Measurements from ENCODE around the gene SLFN13. TPM values are rescaled to one million over a fixed set of nuclear protein-coding genes. Genes with fewer than 3 reads are reported as not detected.
"Not testable (repeated sequence)": the region's sequence is repeated elsewhere in the genome, so short reads cannot be mapped to it uniquely, and the experiment has no call there.

The SLFN13 gene
- total and polyA plus RNA-seq, 2 of the 4 experiments (the other 2 are of a cell fraction): 1.7 to 3.9 TPM

- POLR2A ChIA-PET (ENCODE audit: unreplicated experiment): not testable (repeated sequence)
Measured at GRCh38 chr17:35454035-35454434, 5.5 kb upstream of the SLFN13 start.

More at GRCh38 chr17:35454035-35454434, 5.5 kb upstream of the SLFN13 start:
- H3K4me1 ChIP-seq (ENCODE audit: control insufficient read depth, insufficient read depth, low read length); H3K4me2 ChIP-seq (ENCODE audit: low read depth, low read length); CTCF ChIA-PET; H3K4ac ChIP-seq (ENCODE audit: low read depth, low read length); H2AK9ac ChIP-seq (replicated peaks; ENCODE audit: low read depth, low read length, poor library complexity); H3K9me3 ChIP-seq (ENCODE audit: control insufficient read depth, insufficient read depth, low read length); H3K79me1 ChIP-seq (ENCODE audit: low read depth in 1 of 2, low read length in 2 of 2); dilution Hi-C loops (cut with HindIII; ENCODE audit: low sequenced_read_pairs, unreplicated experiment); H3K14ac ChIP-seq (replicated peaks; ENCODE audit: low read depth, low read length); H2AFZ ChIP-seq (replicated peaks; ENCODE audit: low read length, poor library complexity); DNase-seq; intact Hi-C loops (cut with micrococcal nuclease); H3K23ac ChIP-seq (ENCODE audit: low read depth, low read length); BruUV-seq (replicated peaks); H3K9ac ChIP-seq (ENCODE audit: low read depth, low read length); H2BK15ac ChIP-seq (ENCODE audit: low read depth, low read length); H3K27ac ChIP-seq (ENCODE audit: insufficient read depth, low read length); H2BK20ac ChIP-seq (ENCODE audit: low read depth, low read length); H2BK120ac ChIP-seq (ENCODE audit: low read depth, low read length); H3K18ac ChIP-seq (ENCODE audit: low read depth, low read length); H2AK5ac ChIP-seq (ENCODE audit: low read depth, low read length); ATAC-seq (ENCODE audit: low read depth); H3K36me3 ChIP-seq (ENCODE audit: control insufficient read depth, insufficient read depth, low read length); H4K20me1 ChIP-seq (ENCODE audit: insufficient read depth, low read length); H4K5ac ChIP-seq (ENCODE audit: low read depth, low read length); H4K8ac ChIP-seq (ENCODE audit: low read depth in 2 of 2, low read length in 2 of 2); H3K56ac ChIP-seq (ENCODE audit: extremely low read depth, insufficient read depth, low read length); H4K91ac ChIP-seq (ENCODE audit: insufficient read depth, low read depth, low read length); in situ Hi-C loops (cut with MboI; ENCODE audit: low sequenced_read_pairs); H3K9me1 ChIP-seq (ENCODE audit: insufficient read depth, low read length); H2BK5ac ChIP-seq (ENCODE audit: low read depth, low read length, poor library complexity, severe bottlenecking); H3K4me3 ChIP-seq (ENCODE audit: insufficient read depth, low read depth, low read length): not testable (repeated sequence)
- 73% methylated on average over 2 of the region's 5 CpGs; no CpG with 5 or more reads in 1 of the 2 experiments for WGBS, 2 experiments (ENCODE audit: extremely low coverage in 2 of 2, insufficient read length in 1 of 2)
- peaks cover 18% of the 10 kb centered on the region for H3K27me3 ChIP-seq (ENCODE audit: control insufficient read depth, insufficient read depth, low read length)
- peak; percentile 30; the same call in 1 of the 2 replicates for TF ChIP-seq MAFK (IDR thresholded peaks at IDR 0.05; ENCODE audit: low read depth, low read length)

All from IMR-90 (cell line).